Activated CD4-positive, alpha-beta T cell treated with anti-CD3 and anti-CD28 coated beads for 36 hours (primary cell): Measurements from ENCODE around the gene CBY1. TPM values are rescaled to one million over a fixed set of nuclear protein-coding genes. Genes with fewer than 3 reads are reported as not detected.
"Not testable (repeated sequence)": the region's sequence is repeated elsewhere in the genome, so short reads cannot be mapped to it uniquely, and the experiment has no call there.

Experiments used
- ATAC-seq: fragments of 200-7000 bp; cut with Tn5 transposase; one replicate; pipeline ENCODE4 v1.10.0; 2021; ENCODE audit warnings: mild to moderate bottlenecking, moderate library complexity
- CTCF ChIA-PET: fragments of 350-600 bp; sonication (Branson Sonifier 250); formaldehyde crosslinking; loops from one replicate; lab custom pipeline; 2021; ENCODE audit warnings: antibody characterized with exemption; lab: Charles Lee
- POLR2A ChIA-PET: fragments of 350-600 bp; sonication (Branson Sonifier 250); formaldehyde crosslinking; loops from one replicate; lab custom pipeline; 2021; ENCODE audit warnings: antibody characterized with exemption, inconsistent platforms; lab: Charles Lee
- DNase-seq: peaks from one replicate; pipeline ENCODE4 v3.0.0-alpha.2; 2020
- H3K27ac Mint-ChIP-seq: one replicate; pipeline ENCODE4 v1.8.0; 2021; ENCODE audit warnings: mixed read lengths
- H3K27me3 Mint-ChIP-seq: one replicate; pipeline ENCODE4 v1.8.0; 2021; ENCODE audit warnings: mixed read lengths
- H3K36me3 Mint-ChIP-seq: one replicate; pipeline ENCODE4 v1.8.0; 2021; ENCODE audit warnings: low read depth, mixed read lengths
- H3K4me1 Mint-ChIP-seq: one replicate; pipeline ENCODE4 v1.8.0; 2021; ENCODE audit warnings: mixed read lengths
- H3K4me3 Mint-ChIP-seq: one replicate; pipeline ENCODE4 v1.8.0; 2021; ENCODE audit warnings: mild to moderate bottlenecking, moderate library complexity, mixed read lengths
- H3K9me3 Mint-ChIP-seq: one replicate; pipeline ENCODE4 v1.8.0; 2021; ENCODE audit warnings: low read depth, mixed read lengths
- intact Hi-C, 2 experiments: fragments of 100-400 bp; cut with DNase I in 1 of 2; cut with micrococcal nuclease in 1 of 2; formaldehyde crosslinking; loops; one replicate each; pipeline versions ENCODE4 v1.14.2 to v1.15.1; 2022 to 2024; cut with DNase I, micrococcal nuclease
- total RNA-seq, 2 experiments: library from RNA; stranded (reverse); gene quantifications; one replicate each; pipeline ENCODE4 v1.2.3, GENCODE V29; 2021

The CBY1 gene
- total RNA-seq, 2 experiments from 2014 or later: 9.8 to 11.6 TPM

DNA sequence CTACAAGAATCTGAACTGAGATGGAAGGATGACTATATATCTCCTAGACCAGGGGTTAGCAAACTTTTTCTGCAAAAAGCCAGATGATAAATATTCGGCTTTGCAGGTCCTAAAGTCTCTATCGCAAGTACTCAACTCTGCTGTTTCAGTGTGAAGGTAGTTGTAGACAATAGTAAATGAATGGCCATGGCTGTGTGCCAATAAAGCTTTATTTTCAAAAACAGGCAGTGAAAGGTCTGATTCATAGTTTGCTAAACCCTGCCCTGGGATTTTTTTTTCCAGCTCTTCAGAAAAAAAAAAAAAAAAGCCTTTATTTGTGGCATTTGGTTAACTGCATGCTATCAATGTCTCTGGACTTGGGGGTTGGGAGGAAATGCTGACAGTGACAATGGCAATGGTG lies 37.8 kb upstream of the CBY1 start:
- Mint-ChIP-seq H3K4me3 (no peak overlapping the region), H3K4me1 (no peaks in the 10 kb centered on the region), H3K36me3 (peaks cover 2% of the 10 kb centered on the region), H3K27me3 (peaks cover 10% of the 10 kb centered on the region), H3K9me3 (peaks cover 8% of the 10 kb centered on the region), H3K27ac (no peak overlapping the region)
- intact Hi-C loops: no loop called here
- no peak for DNase-seq
- no peak for ATAC-seq
- ChIA-PET CTCF (no interaction called here), POLR2A (no interaction called here)

GRCh38 chr22:38623351-38623750 lies 33.1 kb upstream of the CBY1 start:
- Mint-ChIP-seq H3K9me3 (peaks cover 5% of the 10 kb centered on the region), H3K4me3 (no peak overlapping the region), H3K27ac (no peak overlapping the region), H3K27me3 (peaks cover 5% of the 10 kb centered on the region), H3K4me1 (no peaks in the 10 kb centered on the region), H3K36me3 (peaks cover 2% of the 10 kb centered on the region)
- POLR2A ChIA-PET: no interaction called here
- ATAC-seq (no peak), DNase-seq (no peak)
- CTCF ChIA-PET: interaction anchor here (0.5 kb wide), 1 partner anchor 222 kb away, joined by 4 read pairs; no protein-coding TSS in a partner anchor
- intact Hi-C loops: no loop called here

GRCh38 chr22:38628444-38628843 lies 28.0 kb upstream of the CBY1 start:
- ATAC-seq (no peak), DNase-seq (no peak)
- no peak overlapping the region for H3K27ac Mint-ChIP-seq
- H3K36me3 Mint-ChIP-seq: no peaks in the 10 kb centered on the region
- peaks cover 10% of the 10 kb centered on the region for H3K4me1 Mint-ChIP-seq
- ChIA-PET CTCF (interaction anchor here (0.6 kb wide), 1 partner anchor 26 kb away, joined by 3 read pairs; no protein-coding TSS in a partner anchor), POLR2A (interaction anchor here (0.7 kb wide), 1 partner anchor 141 kb away, joined by 4 read pairs; no protein-coding TSS in a partner anchor)
- intact Hi-C loops: no loop called here
- no peaks in the 10 kb centered on the region for H3K27me3 Mint-ChIP-seq
- H3K4me3 Mint-ChIP-seq: no peak overlapping the region
- no peaks in the 10 kb centered on the region for H3K9me3 Mint-ChIP-seq

DNA sequence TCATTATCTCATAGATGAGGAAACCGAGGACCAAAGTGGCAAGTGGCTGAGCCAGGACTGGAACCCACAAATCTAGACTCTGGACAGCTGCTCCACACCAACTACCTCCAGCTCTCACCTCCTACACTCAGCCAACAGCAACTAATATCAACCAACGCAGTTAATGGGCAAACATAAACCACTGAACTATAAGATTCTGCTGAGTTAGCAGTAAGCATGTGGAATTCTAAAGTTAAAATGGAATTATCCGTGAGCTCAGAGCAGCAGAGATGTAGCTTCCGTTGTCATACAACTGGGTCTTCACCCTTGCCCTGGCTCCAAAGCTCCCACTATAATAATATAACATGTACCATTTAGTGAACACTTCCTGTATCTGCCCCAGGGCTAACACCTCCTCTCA lies 27.3 kb upstream of the CBY1 start:
- intact Hi-C loops: no loop called here
- ATAC-seq (no peak), DNase-seq (no peak)
- Mint-ChIP-seq H3K27ac (no peak overlapping the region), H3K4me3 (no peak overlapping the region), H3K9me3 (no peaks in the 10 kb centered on the region), H3K27me3 (no peaks in the 10 kb centered on the region), H3K4me1 (peaks cover 10% of the 10 kb centered on the region), H3K36me3 (no peaks in the 10 kb centered on the region)
- ChIA-PET CTCF (interaction anchor here (0.6 kb wide), 1 partner anchor 590 kb away, joined by 3 read pairs; no protein-coding TSS in a partner anchor), POLR2A (no interaction called here)

DNA sequence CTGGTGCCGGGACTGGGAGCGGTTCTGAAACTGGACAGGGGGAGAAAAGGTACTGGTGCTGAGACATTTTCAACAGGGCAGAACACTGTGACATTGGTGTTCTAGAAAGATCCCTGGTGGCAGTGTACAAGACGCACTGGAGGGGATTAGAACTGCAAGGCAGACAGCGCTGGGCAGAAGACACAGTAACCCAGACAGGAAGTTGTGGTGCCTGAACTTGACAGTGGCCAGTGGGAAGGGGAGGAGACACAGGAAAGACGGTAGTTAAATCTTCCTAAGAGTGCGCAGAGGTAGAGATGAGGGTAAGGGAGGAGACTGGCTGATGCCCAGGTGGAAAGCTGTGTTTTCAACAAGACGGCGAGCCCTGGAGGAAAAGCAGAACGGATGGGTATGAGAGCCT lies 24.7 kb upstream of the CBY1 start:
- intact Hi-C loops: no loop called here
- H3K36me3 Mint-ChIP-seq: no peaks in the 10 kb centered on the region
- ChIA-PET CTCF (no interaction called here), POLR2A (no interaction called here)
- no peak overlapping the region for H3K27ac Mint-ChIP-seq
- H3K9me3 Mint-ChIP-seq: no peaks in the 10 kb centered on the region
- DNase-seq: no peak
- H3K27me3 Mint-ChIP-seq: no peaks in the 10 kb centered on the region
- no peak overlapping the region for H3K4me3 Mint-ChIP-seq
- peaks cover 10% of the 10 kb centered on the region for H3K4me1 Mint-ChIP-seq
- ATAC-seq: peak; percentile 61

DNA sequence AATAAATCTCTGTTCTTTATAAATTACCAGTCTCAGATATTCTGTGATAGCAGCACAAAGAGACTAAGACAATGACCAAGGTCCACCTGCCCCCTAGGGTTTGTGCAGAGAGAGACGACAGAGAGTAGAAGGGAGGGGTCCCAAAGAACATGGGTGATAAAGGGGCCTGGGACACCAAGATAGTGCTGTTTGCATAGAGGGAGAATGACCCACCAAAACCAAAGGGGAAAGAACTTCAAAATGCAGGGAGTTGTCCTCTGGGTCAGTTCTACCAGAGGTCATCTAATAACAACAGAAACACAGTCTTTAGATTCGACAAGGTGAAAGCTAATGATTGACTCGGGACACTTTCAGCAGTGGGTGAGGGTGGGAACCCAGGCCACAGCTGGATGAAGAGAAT lies 23.9 kb upstream of the CBY1 start:
- intact Hi-C loops: no loop called here
- ChIA-PET CTCF (no interaction called here), POLR2A (no interaction called here)
- no peak overlapping the region for H3K27ac Mint-ChIP-seq
- no peak overlapping the region for H3K4me3 Mint-ChIP-seq
- no peaks in the 10 kb centered on the region for H3K9me3 Mint-ChIP-seq
- H3K27me3 Mint-ChIP-seq: no peaks in the 10 kb centered on the region
- ATAC-seq: no peak
- H3K4me1 Mint-ChIP-seq: peaks cover 10% of the 10 kb centered on the region
- H3K36me3 Mint-ChIP-seq: no peaks in the 10 kb centered on the region
- no peak for DNase-seq

GRCh38 chr22:38638216-38638615 lies 18.2 kb upstream of the CBY1 start:
- Mint-ChIP-seq H3K27ac (no peak overlapping the region), H3K36me3 (no peaks in the 10 kb centered on the region), H3K4me1 (no peaks in the 10 kb centered on the region), H3K4me3 (no peak overlapping the region), H3K27me3 (peaks cover 2% of the 10 kb centered on the region), H3K9me3 (no peaks in the 10 kb centered on the region)
- ChIA-PET CTCF (no interaction called here), POLR2A (interaction anchor here (0.6 kb wide), 1 partner anchor 162 kb away, joined by 7 read pairs; no protein-coding TSS in a partner anchor)
- ATAC-seq (no peak), DNase-seq (no peak)
- intact Hi-C loops: no loop called here

DNA sequence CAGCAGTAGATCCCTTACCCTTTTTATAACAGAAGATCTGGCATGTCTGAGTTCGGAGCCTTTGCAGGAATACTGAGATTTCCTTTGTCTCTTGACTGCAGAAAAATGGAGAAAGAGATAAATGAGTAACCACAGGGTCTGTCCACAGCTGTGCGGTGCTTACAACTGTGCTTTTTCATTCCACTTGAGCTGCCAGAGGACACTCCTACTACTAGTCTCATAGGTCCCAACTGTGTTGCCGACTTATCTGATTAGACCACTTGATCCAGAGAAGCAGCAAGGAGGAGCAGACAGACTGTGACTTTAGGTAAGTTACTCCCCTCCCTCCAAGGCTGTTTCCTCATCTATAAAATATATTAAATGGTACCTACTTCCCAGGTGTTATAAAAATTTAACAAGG lies 17.7 kb upstream of the CBY1 start:
- Mint-ChIP-seq H3K27ac (no peak overlapping the region), H3K4me1 (no peaks in the 10 kb centered on the region), H3K36me3 (no peaks in the 10 kb centered on the region), H3K27me3 (peaks cover 2% of the 10 kb centered on the region), H3K4me3 (no peak overlapping the region), H3K9me3 (no peaks in the 10 kb centered on the region)
- intact Hi-C loops: no loop called here
- DNase-seq (no peak), ATAC-seq (no peak)
- ChIA-PET CTCF (no interaction called here), POLR2A (no interaction called here)

- intact Hi-C loops: no loop called here
- ChIA-PET CTCF (no interaction called here), POLR2A (no interaction called here)
- H3K36me3 Mint-ChIP-seq: no peaks in the 10 kb centered on the region
- peaks cover 2% of the 10 kb centered on the region for H3K27me3 Mint-ChIP-seq
- DNase-seq (no peak), ATAC-seq (no peak)
- no peak overlapping the region for H3K4me3 Mint-ChIP-seq
- H3K4me1 Mint-ChIP-seq: no peaks in the 10 kb centered on the region
- H3K9me3 Mint-ChIP-seq: no peaks in the 10 kb centered on the region
- no peak overlapping the region for H3K27ac Mint-ChIP-seq
Observed at GRCh38 chr22:38641476-38642040, 14.9 kb upstream of the CBY1 start.

DNA sequence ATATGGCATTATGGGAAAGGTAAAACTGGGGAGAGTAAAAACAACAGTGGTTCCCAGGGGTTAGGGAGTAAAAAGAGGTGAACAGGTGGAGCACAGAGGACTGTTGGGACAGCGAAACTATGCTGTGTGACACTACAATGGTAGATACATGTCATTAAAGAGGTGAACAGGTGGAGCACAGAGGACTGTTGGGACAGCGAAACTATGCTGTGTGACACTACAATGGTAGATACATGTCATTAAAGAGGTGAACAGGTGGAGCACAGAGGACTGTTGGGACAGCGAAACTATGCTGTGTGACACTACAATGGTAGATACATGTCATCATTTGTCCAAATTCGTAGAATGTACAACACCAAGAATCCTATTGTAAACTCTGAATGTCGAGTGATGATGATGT lies 12.2 kb upstream of the CBY1 start:
- ATAC-seq, H3K27me3 Mint-ChIP-seq, H3K9me3 Mint-ChIP-seq, CTCF ChIA-PET, H3K36me3 Mint-ChIP-seq, H3K4me1 Mint-ChIP-seq, DNase-seq, H3K4me3 Mint-ChIP-seq, POLR2A ChIA-PET, H3K27ac Mint-ChIP-seq, intact Hi-C loops: not testable (repeated sequence)

DNA sequence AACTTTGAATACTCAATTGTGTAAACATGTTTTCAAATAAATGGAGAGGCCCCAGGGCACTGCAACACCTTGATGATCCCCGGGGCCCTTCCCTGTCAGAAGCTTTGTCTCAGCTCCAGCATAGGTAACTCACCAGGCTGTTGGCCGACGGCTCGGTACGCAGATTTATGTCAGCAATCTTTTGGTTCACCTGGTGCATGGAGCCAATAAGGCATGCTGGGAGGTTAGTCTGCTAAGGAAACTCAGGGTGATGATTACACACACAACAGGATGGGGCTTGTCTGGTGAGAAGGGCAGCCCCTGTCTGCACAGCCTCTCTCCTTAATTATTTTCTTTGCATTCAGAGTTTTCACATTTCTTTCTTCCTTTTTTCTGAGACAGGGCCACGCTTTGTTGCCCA lies 11.0 kb upstream of the CBY1 start:
- intact Hi-C loops: no loop called here
- ATAC-seq (no peak), DNase-seq (no peak)
- Mint-ChIP-seq H3K4me1 (no peaks in the 10 kb centered on the region), H3K4me3 (no peak overlapping the region), H3K27ac (no peak overlapping the region), H3K27me3 (peaks cover 2% of the 10 kb centered on the region), H3K9me3 (no peaks in the 10 kb centered on the region), H3K36me3 (no peaks in the 10 kb centered on the region)
- CTCF ChIA-PET: no interaction called here
- POLR2A ChIA-PET: no interaction called here

GRCh38 chr22:38649841-38650522 lies 6.5 kb upstream of the CBY1 start:
- H3K9me3 Mint-ChIP-seq: no peaks in the 10 kb centered on the region
- no peaks in the 10 kb centered on the region for H3K27me3 Mint-ChIP-seq
- intact Hi-C loops: no loop called here
- no peaks in the 10 kb centered on the region for H3K4me1 Mint-ChIP-seq
- no peak overlapping the region for H3K27ac Mint-ChIP-seq
- no peaks in the 10 kb centered on the region for H3K36me3 Mint-ChIP-seq
- ATAC-seq (no peak), DNase-seq (no peak)
- ChIA-PET CTCF (interaction anchor here (1.1 kb wide), 1 partner anchor 32 kb away, joined by 3 read pairs; the partner anchor contains the start of gene TOMM22), POLR2A (no interaction called here)
- no peak overlapping the region for H3K4me3 Mint-ChIP-seq
